ENCODE data around the gene ANKRD2.
"Not testable (repeated sequence)": the region's sequence is repeated elsewhere in the genome, so short reads cannot be mapped to it uniquely, and the experiment has no call there.

ANKRD2 gene

DNA sequence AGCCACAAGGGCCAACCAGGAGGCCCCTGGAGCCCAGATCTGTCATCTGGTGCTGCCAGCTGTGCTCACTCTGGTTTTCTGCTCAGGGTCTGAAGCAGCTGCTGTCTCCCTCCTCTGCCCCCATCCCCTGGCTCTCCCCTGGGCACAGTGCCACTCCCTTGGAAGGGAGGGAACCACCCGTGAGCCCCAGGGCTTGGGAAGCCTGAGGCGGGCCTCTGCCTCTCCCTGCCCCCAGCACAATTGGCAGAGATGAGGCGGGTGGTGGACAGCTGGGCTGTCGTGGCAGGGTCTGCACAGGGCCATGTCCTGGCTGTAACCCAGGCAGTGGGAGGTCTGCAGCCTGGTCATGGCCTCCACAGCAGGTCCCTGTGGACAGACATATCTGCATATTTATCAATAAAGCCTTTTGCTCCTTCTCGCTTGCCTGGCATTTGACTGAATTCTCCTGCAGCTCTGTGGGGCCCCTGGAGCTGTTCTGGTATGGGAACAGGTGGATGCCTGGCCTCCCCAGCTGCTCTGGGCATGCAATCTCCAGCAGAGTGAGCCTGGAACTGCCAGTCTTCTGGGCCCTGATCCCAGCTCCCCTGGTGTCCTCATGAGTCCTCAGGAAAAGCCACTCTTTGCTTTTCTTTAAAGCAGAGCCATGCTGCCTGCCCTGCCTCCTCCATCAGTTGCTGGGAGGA lies 1.6 kb upstream of the ANKRD2 start:
- no peak for DNase-seq (ENCODE audit: low read depth in 1 of 2, low spot score in 1 of 2)

DNA sequence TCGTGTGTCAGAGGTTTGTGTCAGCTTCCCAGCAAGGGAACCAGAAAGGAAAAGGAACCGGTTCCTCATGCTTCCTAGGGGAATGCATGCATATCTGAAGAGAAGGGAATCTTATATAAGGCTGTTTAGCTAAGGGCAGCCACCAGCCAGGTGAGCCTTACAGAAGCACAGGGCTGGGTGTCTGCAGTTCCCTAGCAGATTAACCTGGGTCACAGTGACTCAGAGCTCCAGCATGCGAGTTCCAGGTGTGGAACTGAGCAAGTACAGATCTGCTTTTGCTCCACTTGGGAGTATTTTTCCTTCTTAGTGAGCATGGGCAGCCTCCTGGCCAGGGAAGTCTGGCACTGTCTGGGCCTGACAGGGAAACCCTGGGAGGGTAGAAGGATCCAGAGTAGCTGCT lies 957 bp upstream of the ANKRD2 start:
- DNase-seq (ENCODE audit: low read depth in 1 of 2, low spot score in 1 of 2): no peak

DNA sequence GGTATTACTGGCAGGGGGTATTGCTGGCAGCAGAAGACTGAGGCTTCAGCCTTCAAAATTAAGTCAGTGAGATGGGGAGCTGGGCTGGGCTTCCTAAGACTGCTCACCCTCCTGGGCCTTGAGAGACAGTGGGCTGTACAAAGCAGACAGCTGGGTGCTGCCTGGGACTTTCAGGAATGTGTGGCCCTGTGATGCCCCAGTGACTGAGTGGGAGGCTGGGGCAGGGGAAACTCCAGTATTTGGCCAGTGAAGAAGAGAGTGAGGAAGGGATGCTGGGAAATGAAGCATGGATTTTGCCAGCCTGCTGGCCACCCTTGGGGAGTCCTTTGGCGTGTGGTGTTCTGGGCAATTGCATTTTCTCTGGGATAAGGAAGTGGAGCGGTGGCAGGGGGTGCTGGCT lies 442 bp downstream of the ANKRD2 start:
- DNase-seq (ENCODE audit: low read depth in 1 of 2, low spot score in 1 of 2): no peak

DNA sequence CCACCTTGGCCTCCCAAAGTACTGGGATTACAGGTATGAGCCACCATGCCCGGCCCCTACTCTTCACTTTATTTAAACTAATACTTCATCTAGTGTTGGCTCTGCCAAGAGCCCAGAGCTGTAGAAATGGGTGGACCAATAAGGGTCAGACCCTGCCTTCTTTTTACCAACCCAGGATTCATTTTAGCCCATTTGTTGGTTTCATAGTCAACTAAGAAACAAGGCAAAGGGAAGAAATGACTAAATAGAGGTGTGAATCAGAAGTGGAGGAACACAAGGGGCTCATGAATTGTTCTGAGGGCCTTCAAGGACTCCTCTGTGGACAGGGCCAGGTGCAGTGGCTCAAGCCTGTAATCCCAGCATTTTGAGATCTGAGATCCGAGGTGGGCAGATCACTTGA lies 1.1 kb downstream of the ANKRD2 start:
- no peak for DNase-seq (ENCODE audit: low read depth in 1 of 2, low spot score in 1 of 2)

DNA sequence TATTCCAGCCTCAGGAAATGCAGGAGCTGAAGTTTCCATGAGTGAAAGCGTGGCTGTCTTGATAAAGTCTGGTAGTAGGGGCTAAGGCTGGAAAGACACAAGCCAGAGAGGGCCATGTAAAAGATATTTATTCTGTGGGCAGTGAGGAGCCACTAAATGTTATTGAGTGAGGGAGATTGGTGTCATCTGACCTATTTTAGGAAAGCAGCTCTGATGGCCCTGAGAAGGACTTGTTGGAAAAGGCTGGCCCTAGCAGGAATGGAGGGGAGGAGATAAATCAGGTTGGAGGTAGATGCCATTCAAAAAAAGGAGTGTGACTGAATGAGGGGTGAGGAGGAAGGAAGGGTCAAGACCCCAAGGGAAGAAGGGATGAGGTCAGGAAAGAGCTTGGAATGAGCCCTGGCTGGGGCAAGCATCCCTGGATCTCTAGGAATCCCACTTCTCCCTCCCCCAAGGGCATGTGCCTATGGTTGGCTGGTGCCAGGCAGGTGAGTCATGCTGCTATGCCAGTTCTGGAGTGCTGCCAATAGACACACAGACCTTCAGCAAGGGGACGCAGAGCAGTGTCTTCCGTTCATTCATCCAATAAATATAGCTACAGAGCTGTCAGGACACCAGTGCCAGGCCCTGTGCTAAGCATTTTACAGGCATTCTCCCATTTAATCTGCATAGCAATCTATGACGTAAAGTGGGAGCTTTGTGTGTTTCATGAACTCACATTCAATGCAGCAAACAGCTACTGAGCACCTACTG lies 2.0 kb downstream of the ANKRD2 start:
- DNase-seq (ENCODE audit: low read depth in 1 of 2, low spot score in 1 of 2): no peak

DNA sequence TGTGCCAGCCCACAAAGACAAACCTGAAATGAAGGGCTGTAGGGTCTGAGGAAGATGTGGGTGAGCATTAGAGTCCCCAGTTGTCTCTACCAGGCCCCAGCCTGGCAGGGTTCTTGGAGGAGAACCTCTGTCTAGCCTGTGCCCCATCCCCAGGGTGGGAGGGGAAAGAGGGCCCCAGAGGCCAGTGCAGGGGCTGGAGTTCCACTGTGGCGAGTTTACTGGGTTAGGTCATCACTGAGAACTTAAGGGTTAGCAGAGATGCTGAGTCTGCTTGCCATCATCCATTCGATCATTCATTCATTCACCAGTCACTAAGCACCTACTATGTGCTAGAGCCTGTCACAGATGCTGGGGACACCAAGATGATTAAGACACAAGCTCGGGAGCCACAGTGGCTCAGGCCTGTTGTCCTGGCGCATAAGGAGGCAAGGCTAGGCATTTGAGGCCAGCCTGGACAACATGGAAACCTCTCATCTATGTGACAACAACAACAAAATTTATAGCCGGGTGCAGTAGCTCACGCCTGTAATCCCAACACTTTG lies 2.6 kb downstream of the ANKRD2 start:
- DNase-seq (ENCODE audit: low read depth in 1 of 2, low spot score in 1 of 2): no peak

DNA sequence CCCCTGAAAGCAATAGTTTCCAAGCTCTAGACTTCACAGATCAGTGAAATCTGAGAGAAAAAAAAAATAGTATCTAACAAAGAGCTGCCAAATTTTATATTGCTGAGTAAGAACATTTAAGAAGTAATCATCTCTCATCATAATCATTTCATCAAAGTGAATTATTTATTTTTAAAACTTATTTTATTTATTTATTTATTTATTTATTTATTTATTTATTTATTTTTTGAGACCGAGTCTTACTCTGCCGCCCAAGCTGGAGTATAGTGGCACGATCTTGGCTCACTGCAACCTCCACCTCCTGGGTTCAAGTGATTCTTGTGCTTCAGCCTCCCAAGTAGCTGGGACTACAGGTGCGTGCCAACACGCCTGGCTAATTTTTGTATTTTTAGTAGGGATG lies 3.9 kb downstream of the ANKRD2 start:
- not testable (repeated sequence) for DNase-seq (ENCODE audit: low read depth in 1 of 2, low spot score in 1 of 2)

DNA sequence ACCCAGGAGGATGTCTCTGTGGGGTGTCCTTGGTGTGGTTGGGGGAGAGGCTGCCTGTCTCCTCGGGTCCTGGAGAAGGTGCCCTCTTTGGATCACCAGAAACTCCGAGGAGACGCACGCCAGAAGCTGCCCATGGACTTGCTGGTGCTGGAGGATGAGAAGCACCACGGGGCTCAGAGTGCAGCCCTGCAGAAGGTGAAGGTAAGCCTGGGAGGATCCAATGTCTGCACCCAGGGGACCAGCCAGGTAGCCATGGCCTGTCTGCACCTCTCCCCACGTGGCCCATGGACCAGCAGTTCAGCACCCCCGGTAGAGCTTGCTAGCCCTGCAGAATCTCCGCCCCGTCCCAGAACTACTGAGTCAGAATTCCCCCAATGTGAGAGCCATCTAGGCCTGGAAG lies 5.1 kb downstream of the ANKRD2 start:
- no peak for DNase-seq (ENCODE audit: low read depth in 1 of 2, low spot score in 1 of 2)

DNA sequence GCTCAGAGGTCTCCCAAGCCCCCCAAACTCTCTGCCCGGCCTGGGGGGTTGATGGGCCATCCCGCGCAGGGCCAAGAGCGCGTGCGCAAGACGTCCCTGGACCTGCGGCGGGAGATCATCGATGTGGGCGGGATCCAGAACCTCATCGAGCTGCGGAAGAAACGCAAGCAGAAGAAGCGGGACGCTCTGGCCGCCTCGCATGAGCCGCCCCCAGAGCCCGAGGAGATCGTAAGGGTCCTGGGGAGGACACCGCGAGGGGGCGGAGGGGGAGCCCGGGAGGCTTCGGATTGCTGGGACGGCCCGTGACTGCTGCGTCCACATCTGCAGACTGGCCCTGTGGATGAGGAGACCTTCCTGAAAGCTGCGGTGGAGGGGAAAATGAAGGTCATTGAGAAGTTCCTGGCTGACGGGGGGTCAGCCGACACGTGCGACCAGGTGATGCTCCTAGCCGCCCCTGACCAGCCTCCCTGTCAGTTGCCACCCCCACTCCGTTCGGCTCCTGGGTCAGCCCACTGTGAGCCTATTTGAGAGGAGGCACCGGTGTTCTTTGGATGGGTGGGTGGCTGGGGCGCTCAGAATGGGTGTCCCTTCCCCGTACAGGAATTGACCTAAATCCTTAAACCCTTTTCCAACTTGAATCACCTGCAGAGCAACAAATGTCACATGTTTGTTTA lies 5.7 kb downstream of the ANKRD2 start:
- no peak for DNase-seq (ENCODE audit: low read depth in 1 of 2, low spot score in 1 of 2)

DNA sequence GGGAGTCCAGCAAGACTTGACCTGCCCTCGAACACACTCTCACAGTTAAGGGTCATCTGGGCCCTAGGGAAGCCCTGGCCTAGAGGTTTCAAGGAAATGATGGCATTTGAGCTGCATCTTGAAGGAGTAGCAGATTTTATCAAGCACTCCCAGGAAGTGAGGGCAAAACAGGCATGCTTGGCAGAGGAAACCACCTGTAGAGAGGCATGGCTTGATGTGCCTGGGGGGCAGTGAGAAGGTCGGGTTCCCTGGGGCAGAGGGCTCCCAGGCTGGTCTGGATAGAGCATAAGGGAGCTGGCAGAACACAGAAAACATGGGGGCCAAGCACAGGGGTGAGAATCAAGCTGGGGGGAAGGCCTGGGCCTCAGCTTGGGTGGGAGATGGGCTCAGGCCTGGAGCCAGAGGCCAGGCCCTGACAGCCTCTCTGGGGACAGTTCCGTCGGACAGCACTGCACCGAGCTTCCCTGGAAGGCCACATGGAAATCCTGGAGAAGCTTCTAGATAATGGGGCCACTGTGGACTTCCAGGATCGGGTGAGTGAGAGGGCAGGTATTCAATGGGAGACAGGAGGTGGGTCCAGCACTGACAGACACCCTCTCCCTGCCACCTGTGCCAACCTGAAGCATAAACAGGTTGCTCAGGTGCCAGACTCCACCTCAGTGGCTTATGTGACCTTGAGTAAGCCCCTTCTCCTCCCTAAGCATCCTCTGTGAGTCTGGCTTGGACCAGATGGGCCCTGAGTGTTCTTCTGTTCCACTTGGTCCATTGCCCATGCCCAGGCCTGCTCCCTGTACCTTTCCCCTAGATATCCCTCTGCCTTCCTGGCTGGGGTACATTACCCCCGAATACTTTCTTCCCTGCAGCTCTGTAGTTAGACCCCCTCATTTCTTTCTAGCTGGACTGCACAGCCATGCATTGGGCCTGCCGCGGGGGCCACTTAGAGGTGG lies 8.1 kb downstream of the ANKRD2 start:
- DNase-seq (ENCODE audit: low read depth in 1 of 2, low spot score in 1 of 2): no peak

DNA sequence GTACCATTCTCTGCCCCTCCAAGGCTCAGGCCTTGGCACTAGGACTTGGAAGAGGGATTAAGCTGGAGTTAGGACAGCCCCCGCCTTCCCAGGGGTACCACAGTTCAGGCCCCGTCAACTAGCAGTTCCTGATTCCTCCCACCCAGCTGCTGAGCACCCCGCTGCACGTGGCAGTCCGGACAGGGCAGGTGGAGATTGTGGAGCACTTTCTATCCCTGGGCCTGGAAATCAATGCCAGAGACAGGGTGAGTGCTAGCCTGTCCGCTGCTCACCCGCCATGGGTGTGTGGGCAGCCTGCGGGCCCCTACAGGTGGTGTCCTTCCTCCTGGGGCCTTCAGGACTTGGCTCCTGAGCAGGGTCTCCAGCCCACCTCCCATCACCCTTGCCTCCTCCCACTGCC lies 9.6 kb downstream of the ANKRD2 start:
- DNase-seq (ENCODE audit: low read depth in 1 of 2, low spot score in 1 of 2): no peak

DNA sequence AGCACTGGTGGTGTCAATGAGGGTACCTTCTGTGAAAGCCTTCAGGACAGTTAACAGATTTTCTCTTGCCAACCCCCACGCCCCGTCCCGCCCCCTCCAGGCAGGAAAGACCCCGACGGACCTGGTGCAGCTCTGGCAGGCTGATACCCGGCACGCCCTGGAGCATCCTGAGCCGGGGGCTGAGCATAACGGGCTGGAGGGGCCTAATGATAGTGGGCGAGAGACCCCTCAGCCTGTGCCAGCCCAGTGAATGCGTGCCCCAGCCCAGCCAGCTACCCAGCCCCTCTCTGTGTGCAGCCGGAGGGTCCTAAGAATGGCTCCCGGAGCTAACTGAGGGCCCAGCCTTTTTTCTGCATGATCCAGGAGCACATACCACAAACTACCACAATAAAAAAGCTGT lies 10.9 kb downstream of the ANKRD2 start:
- DNase-seq (ENCODE audit: low read depth in 1 of 2, low spot score in 1 of 2): no peak

DNA sequence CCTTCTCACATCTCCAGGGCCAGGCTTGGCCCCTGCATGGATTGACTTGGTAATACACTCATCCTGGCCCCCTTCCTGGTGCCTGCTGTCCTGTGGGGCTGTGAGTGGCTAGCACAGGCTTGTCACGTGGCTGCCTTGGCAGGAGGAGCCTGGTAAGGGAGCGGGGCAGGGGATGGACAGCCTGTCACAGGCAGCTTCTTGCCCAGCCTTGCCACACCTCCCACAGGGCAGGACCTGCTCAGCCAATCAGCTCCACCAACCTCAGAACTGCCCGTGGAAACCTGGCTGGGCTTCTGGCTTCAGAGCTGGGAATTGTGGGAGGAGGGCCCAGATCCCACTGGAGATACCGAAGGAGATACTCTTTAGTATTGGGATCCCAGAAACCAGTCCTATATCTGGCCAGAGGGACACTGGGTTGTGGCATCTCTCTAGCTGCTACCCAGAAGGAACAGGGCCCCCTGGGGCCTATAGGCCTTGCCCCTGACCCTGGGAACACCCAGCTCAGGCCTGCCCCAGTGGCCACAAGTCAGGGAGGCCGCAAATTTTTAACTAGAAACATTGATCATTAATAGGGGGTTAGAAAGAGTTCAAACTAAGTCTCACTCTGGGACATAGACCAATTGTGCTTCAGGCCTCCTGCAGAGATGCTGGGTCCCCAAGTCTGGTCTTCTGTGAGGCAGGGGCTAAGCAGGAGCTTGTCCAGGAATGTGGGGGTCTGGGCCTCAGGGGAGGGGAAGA lies 11.7 kb downstream of the ANKRD2 start, which contains the start of gene HOGA1:
TSS of gene HOGA1 (plus strand) at position 330 of the 738 bp plus-strand sequence. CDS start at position 645, 315 bp downstream.
- DNase-seq (ENCODE audit: low read depth in 1 of 2, low spot score in 1 of 2): no peak

DNA sequence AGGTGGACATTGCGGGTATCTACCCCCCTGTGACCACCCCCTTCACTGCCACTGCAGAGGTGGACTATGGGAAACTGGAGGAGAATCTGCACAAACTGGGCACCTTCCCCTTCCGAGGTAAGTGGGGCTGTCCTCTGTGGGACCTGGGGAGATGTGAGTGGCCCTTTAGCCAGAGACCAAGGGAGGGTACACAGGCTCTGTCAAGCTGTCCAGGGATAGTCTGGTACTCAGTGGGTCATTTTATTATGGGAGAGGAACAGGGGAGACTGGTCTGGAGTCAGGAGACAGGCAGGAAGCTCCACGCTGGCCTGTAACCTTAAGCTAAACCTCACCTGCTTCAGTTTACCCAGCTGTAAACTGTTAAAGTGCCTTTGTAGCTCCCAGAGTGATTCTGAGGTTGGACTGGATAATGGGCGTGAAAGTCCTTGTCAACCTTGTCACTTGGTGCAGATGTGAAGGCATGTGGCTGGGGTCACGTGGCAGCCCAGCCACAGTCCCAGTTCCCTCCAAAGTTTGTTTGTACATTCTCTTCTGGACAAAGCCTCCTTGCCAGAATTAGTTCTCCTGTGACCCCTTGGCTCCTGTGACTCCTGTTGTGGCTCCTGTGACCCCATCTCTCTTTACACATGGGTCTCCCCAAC lies 12.3 kb downstream of the ANKRD2 start:
- no peak for DNase-seq (ENCODE audit: low read depth in 1 of 2, low spot score in 1 of 2)

DNA sequence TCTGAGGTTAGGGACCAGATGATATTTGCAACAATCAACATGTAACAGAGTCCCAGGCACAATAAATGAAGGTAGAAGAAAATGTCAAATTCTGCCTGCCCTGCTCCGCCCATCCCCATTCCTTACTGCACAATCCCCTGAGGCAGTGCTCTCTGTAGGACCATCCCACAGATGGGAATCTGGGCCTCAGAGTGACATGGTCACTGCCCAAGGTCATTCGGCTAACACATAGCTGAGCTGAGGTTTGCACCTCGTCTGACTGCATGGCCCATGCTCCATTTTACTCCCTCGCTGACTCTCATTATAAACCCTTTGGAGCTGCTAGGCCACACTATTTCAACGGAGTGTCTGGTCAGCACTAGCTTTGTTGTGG lies 12.8 kb downstream of the ANKRD2 start:
- no peak for DNase-seq (ENCODE audit: low read depth in 1 of 2, low spot score in 1 of 2)

DNA sequence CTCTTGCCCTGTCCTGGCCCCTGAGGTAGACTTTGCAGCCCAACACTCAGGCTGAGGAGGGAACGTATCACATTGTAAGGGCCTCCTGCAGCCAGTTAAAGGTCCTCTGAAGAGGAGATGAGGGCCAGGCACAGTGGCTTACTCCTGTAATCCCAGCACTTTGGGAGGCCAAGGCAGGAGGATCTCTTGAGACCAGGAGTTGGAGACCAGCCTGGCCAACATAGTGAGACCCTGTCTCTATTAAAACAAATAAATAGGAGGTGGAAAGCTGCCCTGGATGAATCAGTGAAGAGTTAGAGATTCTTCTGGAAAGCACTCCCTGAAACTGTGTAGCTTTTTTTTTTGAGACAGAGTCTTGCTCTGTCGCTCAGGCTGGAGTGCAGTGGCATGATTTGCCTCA lies 14.6 kb downstream of the ANKRD2 start:
- no peak for DNase-seq (ENCODE audit: low read depth in 1 of 2, low spot score in 1 of 2)

DNA sequence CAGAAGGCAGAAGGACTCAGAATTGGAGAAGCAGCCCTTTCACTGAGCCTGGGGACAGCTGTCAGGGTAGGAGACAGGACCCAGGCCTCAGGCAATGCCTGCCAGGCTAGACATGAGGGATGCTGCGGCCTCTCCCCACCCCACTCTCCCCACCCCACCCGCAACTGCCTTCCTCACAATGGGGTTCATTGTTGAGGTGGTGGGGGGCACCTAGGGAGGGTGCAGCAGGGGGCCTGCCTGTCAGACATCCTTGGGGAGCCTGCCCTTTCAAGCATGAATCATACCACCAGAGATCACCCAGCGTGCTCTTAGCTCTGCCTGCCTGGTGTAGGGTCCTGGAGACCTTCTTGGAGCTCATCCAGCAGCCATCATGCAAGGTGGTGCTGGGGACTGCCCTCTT lies 16.9 kb downstream of the ANKRD2 start, which contains the start of gene C10orf62:
TSS of gene C10orf62 (plus strand) at position 243 of the 400 bp plus-strand sequence. CDS start 177 bp downstream, outside the sequence.
- no peak for DNase-seq (ENCODE audit: low read depth in 1 of 2, low spot score in 1 of 2)

DNA sequence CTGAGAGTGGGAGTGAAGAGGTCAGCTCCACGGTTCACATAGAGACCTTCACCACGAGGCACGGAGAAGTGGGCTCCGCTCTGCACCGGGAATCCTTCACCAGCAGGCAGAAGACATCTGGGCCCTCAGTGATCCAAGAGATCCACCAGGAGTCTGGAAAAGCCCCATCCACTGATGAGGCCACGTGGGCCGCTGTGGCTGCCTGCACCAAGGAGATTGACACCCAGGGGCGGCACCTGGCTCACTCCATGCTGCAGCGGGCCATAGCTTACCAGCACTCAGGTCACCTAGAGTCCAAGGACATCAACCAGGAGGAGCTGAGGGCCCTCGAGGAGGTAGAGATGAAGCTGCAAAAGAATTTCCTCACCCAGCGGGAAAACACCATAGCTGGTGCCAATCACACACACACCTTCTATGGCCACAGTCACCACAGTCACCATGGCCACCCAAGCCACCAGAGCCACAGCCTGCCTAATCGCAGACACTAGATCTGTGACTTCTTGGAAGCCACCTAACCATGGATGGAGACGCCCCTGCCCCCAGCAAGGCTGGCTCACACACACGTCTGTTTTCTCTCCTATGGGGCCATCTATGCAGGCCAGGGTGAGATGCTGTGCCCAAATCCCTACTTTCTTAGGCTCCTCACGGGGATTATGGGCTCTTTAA lies 17.6 kb downstream of the ANKRD2 start:
- DNase-seq (ENCODE audit: low read depth in 1 of 2, low spot score in 1 of 2): no peak
